Colonic mucosa (tissue), 4 donors: ENCODE measurements around the gene RASA4. TPM values are rescaled to one million over a fixed set of nuclear protein-coding genes. Genes with fewer than 3 reads are reported as not detected.
"Not testable (repeated sequence)": the region's sequence is repeated elsewhere in the genome, so short reads cannot be mapped to it uniquely, and the experiment has no call there.

Source experiments
- DNase-seq: peaks from one replicate; pipeline ENCODE4 v3.0.0-alpha.2; 2020
- H3K27ac ChIP-seq: fragments of 200-600 bp; one replicate; pipeline ENCODE4 v1.8.0; 2021
- H3K27me3 ChIP-seq: fragments of 200-600 bp; one replicate; pipeline ENCODE4 v1.8.0; 2021
- H3K36me3 ChIP-seq: fragments of 200-600 bp; one replicate; pipeline ENCODE4 v1.8.0; 2021
- H3K4me1 ChIP-seq: fragments of 200-600 bp; one replicate; pipeline ENCODE4 v1.8.0; 2021; ENCODE audit warnings: mild to moderate bottlenecking
- H3K4me3 ChIP-seq: fragments of 200-600 bp; one replicate; pipeline ENCODE4 v1.8.0; 2021
- H3K9ac ChIP-seq, 2 donors: one replicate each; pipeline ENCODE4 v1.7.0; 2013; ENCODE audit warnings: control low read depth in 2 of 2, low read depth in 2 of 2, low read length in 2 of 2
- H3K9me3 ChIP-seq: fragments of 200-600 bp; one replicate; pipeline ENCODE4 v1.8.0; 2021
- intact Hi-C: fragments of 100-400 bp; cut with DNase I; formaldehyde crosslinking; loops from one replicate; pipeline ENCODE4 v1.14.1; 2022
- total RNA-seq, 2 donors: library from RNA; stranded (reverse); fragmentation: NEBNext Ultra II Directional in 1 of 2; extraction: Animal tissue kit (Norgen Biotek cat#: 25700) in 1 of 2; gene quantifications; one replicate each; pipeline ENCODE4 v1.2.1, GENCODE V29; 2021
- donor health status: healthy.
- donor health status: DM: no; HTN: no; CAD: no.
- donor health status: DM: no; HTN: no; CAD: no.

RASA4 gene
- total RNA-seq, 2 donors from 2014 or later: 16.7 to 31.3 TPM

DNA sequence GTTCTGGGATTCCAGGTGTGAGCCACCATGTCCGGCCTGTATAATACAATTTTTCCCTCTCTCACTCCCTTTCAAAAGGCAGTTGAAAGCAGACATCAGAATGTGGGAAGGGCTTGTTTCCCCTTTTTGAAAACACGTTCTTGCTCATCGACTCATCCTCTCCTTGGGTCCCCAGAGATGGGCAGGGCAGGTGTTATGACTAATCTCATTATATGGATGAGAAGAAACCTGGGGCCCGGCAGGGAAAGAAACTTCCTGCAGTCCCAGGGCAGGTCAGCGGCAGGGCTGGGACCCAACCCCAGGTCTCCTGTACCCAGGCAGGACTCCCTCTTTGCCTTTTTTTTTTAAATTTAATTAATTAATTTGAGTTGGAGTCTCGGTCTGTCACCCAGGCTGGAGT is 70.2 kb downstream of the RASA4 start:
- H3K9ac ChIP-seq, H3K27me3 ChIP-seq, DNase-seq, H3K4me1 ChIP-seq, H3K4me3 ChIP-seq, H3K36me3 ChIP-seq, H3K27ac ChIP-seq, intact Hi-C loops, H3K9me3 ChIP-seq: not testable (repeated sequence)

DNA sequence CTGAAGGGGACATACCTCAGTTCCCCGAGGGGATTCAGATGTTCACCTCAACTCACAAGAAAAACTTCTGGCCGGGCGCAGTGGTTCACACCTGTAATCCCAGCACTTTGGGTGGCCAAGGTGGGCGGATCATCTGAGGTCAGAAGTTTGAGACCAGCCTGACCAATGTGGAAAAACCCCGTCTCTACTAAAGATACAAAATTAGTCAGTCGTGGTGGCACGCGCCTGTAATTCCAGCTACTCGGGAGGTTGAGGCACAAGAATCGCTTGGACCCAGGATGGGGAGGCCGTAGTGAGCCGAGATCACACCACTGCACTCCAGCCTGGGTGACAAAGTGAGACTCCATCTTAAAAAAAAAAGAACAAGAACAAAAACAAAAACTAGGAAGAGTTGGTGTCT is 71.3 kb downstream of the RASA4 start:
- DNase-seq, H3K4me3 ChIP-seq, H3K4me1 ChIP-seq, H3K27ac ChIP-seq, H3K27me3 ChIP-seq, intact Hi-C loops, H3K9me3 ChIP-seq, H3K9ac ChIP-seq, H3K36me3 ChIP-seq: not testable (repeated sequence)

GRCh38 chr7:102544372-102544771 is 72.2 kb downstream of the RASA4 start:
- H3K9ac ChIP-seq, intact Hi-C loops, DNase-seq, H3K27me3 ChIP-seq, H3K9me3 ChIP-seq, H3K27ac ChIP-seq, H3K36me3 ChIP-seq, H3K4me1 ChIP-seq, H3K4me3 ChIP-seq: not testable (repeated sequence)

DNA sequence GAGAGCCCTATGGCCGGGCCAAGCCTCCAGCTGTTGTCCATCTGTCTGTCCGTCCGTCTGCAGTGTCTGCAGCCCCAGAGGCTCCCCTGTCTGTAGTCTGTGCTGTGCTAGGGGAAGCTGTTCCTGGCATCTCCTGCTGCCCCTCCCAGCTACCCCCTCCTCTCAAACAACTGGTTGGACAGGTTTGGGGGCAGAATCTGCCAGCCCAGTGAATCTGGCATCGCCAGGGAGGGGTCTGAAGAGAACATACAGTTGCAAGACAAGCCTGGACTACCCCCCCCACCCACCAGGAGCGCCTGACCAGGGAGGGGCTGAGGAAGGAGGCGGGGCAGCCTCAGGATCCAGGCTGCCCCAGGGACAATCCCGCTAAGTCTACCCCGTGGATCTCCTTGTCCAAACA is 73.0 kb downstream of the RASA4 start, which contains the start of gene UPK3BL2:
UPK3BL2 (minus strand) TSS at position 101 of the 400 bp plus-strand sequence; CDS start at position 41, 60 bp downstream.
- H3K4me1 ChIP-seq, DNase-seq, H3K27me3 ChIP-seq, H3K27ac ChIP-seq, H3K9ac ChIP-seq, H3K36me3 ChIP-seq, intact Hi-C loops, H3K9me3 ChIP-seq, H3K4me3 ChIP-seq: not testable (repeated sequence)

DNA sequence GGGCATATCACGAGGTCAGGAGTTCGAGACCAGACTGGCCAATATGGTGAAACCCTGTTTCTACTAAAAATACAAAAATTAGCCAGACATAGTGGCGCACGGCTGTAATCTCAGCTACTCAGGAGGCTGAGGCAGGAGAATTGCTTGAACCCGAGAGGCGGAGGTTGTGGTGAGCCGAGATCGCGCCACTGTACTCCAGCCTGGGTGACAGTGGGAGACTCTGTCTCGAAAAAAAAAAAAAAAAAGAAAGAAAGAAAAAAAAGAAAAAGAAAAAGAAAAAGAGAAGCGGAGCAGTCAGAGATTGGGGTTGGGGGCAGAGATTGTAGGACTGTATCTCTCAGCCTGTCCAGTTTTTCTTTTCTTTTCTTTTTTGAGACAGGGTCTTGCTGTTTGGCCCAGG is 73.8 kb downstream of the RASA4 start:
- H3K36me3 ChIP-seq, H3K9me3 ChIP-seq, H3K9ac ChIP-seq, H3K27ac ChIP-seq, intact Hi-C loops, H3K4me3 ChIP-seq, H3K4me1 ChIP-seq, H3K27me3 ChIP-seq, DNase-seq: not testable (repeated sequence)

- H3K9me3 ChIP-seq, H3K4me3 ChIP-seq, DNase-seq, H3K9ac ChIP-seq, H3K27me3 ChIP-seq, H3K27ac ChIP-seq, intact Hi-C loops, H3K4me1 ChIP-seq, H3K36me3 ChIP-seq: not testable (repeated sequence)
These were observed 74.5 kb downstream of the RASA4 start for GRCh38 chr7:102542083-102542482.

GRCh38 chr7:102540604-102541003 is 76.0 kb downstream of the RASA4 start:
- H3K4me1 ChIP-seq, H3K9me3 ChIP-seq, H3K9ac ChIP-seq, intact Hi-C loops, H3K4me3 ChIP-seq, H3K27ac ChIP-seq, H3K36me3 ChIP-seq, DNase-seq, H3K27me3 ChIP-seq: not testable (repeated sequence)

- H3K4me1 ChIP-seq, H3K9me3 ChIP-seq, DNase-seq, H3K27me3 ChIP-seq, H3K27ac ChIP-seq, H3K9ac ChIP-seq, H3K36me3 ChIP-seq, intact Hi-C loops, H3K4me3 ChIP-seq: not testable (repeated sequence)
These were observed 81.4 kb downstream of the RASA4 start for GRCh38 chr7:102535062-102535615.

GRCh38 chr7:102532127-102532526 is 84.4 kb downstream of the RASA4 start:
- intact Hi-C loops, H3K9me3 ChIP-seq, H3K27ac ChIP-seq, H3K4me3 ChIP-seq, H3K36me3 ChIP-seq, H3K4me1 ChIP-seq, H3K27me3 ChIP-seq, DNase-seq, H3K9ac ChIP-seq: not testable (repeated sequence)

- H3K27ac ChIP-seq, intact Hi-C loops, H3K27me3 ChIP-seq, H3K4me3 ChIP-seq, DNase-seq, H3K9ac ChIP-seq, H3K36me3 ChIP-seq, H3K9me3 ChIP-seq, H3K4me1 ChIP-seq: not testable (repeated sequence)
These were observed 85.0 kb downstream of the RASA4 start for GRCh38 chr7:102531583-102531982.

GRCh38 chr7:102527822-102528793 is 88.4 kb downstream of the RASA4 start:
- H3K9me3 ChIP-seq, H3K4me1 ChIP-seq, H3K27ac ChIP-seq, H3K27me3 ChIP-seq, H3K4me3 ChIP-seq, DNase-seq, intact Hi-C loops, H3K9ac ChIP-seq, H3K36me3 ChIP-seq: not testable (repeated sequence)

GRCh38 chr7:102527182-102527581 is 89.4 kb downstream of the RASA4 start:
- H3K27ac ChIP-seq, intact Hi-C loops: not testable (repeated sequence)

DNA sequence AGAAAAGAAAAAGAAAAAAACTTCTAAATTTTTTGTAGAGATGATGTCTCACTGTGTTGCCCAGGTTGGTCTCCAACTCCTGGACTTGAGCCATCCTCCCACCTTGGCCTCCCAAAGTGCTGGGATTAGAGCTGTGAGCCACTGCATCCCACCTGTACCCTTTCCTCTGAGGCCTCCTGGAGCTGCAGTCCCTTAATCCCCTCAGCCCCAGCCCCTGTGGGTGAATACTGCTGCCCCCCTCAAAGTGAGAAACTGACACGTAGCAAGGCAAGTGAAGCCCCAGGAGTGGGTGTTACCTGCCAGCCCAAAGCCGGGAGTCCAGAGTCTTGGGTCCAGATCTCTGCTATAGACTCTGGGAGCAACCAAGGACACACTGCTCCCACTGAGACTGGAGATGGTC is 91.8 kb downstream of the RASA4 start:
- H3K36me3 ChIP-seq, H3K4me1 ChIP-seq, H3K9ac ChIP-seq, H3K9me3 ChIP-seq, DNase-seq, H3K27ac ChIP-seq, H3K27me3 ChIP-seq, intact Hi-C loops, H3K4me3 ChIP-seq: not testable (repeated sequence)

More at GRCh38 chr7:102527182-102527581, 89.4 kb downstream of the RASA4 start:
- H3K9ac ChIP-seq, H3K4me3 ChIP-seq, H3K36me3 ChIP-seq, H3K4me1 ChIP-seq, H3K9me3 ChIP-seq, DNase-seq, H3K27me3 ChIP-seq: not testable (repeated sequence)
